HG02798 (cell line): ENCODE results near the gene ATP9A.

Source experiments
- ATAC-seq: cut with Tn5 transposase; IDR thresholded peaks from one replicate; pipeline ENCODE4 v1.9.1; 2021; ENCODE audit warnings: mild to moderate bottlenecking; ENCODE audit not compliant: unreplicated experiment, poor library complexity

The ATP9A gene

DNA sequence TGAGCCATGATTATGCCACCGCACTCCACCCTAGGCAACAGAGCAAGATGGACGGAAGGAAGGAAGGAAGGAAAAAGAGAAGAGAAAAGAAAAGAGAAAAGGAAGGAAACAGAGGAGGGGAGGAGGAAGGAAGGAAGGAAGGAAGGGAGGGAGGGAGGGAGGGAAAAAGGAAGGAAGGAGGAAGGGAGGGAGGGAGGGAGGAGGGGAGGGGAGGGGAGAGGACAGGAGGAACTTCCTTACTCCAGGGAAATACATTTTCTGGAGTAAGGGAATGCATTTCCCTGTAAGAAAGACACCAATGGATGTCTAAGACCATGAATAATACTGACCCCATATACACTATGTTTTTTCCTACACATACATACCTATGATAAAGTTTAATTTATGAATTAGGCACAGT lies 132.5 kb downstream of the ATP9A start:
- no peak for ATAC-seq

DNA sequence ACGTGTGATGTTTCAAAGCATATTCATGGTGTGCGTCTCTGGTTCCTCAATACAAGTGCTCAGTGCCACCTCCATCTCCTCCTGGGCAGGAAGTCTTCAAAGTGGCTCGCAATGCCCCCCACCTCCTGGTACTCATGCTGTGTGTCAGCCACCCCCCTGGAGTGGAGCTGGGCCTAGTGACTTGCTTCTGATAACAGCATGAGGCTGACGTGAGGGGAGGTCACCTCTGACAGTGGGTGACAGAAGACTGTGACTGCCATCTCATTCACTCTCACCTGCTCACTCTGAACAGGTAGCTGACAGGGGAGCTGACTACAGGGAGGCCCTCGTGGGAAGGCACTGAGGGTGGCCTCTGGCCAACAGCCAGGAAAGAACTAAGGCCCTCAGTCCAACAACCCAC lies 133.3 kb downstream of the ATP9A start:
- ATAC-seq, result no peak

DNA sequence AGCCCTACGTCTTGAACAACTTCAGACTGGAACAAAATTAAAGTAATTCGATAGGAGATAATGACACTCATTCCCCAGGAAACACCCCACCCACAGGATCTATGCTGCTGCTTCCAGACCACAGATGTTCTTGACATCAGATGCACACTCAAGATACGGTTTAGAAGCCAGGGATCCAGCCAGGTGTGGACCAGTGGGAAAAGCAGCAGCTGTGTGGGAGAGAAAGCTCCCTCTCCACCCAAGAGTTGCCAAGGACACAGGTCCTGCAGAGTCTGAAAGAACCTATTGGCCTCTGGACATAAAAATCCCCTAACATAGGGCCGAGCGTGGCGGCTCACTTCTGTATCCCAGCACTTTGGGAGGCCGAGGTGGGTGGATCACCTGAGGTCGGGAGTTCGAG lies 133.9 kb downstream of the ATP9A start:
- no peak for ATAC-seq

DNA sequence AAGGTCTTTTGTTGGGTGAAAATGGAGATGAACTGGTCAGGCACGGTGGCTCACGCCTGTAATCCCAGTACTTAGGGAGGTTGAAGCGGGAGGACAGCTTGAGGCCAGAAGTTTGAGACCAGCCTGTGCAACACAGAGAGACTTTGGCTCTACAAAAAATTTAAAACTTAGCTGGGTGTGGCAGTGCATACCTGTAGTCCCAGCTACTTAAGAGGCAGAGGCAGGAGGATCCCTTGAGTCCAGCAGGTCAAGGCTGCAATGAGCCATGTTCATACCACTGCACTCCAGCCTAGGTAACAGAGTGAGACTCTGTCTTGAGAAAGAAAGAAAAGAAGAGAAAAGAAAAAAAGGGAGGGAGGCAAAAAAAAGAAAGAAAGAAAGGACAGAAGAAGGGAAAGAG lies 134.8 kb downstream of the ATP9A start:
- no peak for ATAC-seq

DNA sequence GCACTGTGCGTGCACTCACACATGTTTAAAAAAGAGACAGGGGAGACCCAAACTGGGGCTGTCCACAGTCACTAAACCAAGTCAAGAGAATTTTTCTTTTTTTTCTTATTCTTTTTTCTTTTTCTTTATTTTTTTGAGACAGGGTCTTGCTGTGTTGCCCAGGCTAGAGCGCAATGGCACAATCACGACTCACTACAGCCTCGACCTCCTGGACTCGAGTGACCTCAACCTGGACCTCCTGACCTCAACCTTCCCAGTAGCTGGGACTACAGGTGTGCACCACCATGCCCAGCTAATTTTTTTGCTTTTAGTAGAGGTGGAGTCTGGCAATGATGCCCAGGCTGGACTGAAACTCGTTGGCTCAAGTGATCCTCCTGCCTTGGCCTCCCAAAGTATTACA lies 136.2 kb downstream of the ATP9A start:
- no peak for ATAC-seq

DNA sequence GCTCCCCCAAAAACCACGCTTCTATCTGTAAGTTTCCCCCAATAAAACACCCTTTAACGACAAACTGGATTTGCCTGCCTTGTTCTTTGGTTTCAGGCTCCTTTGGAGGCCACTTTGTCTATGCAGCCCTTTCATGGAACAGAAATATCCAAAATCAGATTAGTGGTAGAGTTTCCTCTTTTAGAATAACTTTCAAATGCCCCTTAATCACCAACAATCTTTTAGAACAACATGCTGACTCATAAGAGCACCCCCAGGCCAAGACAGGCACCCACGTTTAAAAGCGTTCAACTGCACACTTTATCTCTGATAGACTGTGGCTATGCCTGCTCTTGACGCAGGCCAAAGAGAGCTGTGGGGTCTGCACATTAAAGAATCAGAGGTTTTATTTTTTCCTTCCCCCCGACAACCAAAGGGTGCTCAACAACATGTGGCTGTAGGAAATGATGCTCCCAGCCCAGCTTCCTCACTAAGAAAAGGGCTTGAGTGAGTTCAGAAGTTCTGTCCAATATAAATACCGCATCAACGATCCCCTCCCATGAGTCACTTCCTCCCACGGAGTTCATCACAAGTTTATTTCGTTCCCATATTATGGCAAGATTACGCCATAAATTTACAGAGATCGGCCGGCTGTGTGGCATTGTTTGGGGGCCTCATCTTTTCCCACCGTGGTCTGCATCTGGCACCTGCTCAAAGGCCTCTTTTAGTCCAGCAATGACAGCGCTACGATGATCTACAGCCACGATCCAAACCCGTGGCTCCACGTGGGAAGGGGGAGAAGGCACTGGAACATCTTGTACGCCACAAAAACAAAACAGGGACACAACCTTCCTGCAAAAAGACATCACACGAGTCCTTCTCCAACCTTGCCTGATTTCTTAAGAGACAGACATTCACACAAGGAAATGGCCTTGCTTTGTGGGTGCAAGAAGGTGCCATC lies 136.9 kb downstream of the ATP9A start:
- ATAC-seq, result no peak

DNA sequence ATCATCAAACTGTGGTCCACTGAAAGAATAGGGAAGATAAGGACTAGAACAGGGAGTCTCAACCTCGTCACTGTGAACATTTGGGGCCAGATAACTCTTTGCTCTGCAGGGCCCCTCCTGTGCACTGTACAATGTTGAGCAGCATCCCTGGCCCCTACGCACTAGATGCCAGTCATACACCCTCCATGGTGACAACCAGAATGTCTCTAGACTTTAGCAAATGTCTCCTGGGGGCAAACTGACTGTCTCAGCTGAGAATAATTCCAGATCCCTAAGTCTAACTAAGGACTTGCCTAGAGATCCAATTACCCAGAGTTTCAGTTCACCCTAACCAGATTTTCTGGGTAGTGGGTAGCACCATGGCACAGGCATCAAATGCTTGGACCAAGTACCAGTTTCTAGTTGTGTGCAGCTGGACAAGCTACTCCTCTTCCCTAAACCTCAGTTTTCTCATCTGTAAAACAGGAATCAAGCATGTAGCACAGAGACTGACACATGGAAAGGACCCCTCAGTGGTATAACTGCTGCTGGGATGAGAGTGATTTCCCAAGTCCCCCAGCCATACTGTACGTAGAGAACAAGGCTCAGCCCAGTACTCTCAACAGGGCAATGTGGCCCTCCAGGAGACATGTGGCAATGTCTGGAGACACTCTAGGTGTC lies 138.7 kb downstream of the ATP9A start:
- ATAC-seq, result no peak

DNA sequence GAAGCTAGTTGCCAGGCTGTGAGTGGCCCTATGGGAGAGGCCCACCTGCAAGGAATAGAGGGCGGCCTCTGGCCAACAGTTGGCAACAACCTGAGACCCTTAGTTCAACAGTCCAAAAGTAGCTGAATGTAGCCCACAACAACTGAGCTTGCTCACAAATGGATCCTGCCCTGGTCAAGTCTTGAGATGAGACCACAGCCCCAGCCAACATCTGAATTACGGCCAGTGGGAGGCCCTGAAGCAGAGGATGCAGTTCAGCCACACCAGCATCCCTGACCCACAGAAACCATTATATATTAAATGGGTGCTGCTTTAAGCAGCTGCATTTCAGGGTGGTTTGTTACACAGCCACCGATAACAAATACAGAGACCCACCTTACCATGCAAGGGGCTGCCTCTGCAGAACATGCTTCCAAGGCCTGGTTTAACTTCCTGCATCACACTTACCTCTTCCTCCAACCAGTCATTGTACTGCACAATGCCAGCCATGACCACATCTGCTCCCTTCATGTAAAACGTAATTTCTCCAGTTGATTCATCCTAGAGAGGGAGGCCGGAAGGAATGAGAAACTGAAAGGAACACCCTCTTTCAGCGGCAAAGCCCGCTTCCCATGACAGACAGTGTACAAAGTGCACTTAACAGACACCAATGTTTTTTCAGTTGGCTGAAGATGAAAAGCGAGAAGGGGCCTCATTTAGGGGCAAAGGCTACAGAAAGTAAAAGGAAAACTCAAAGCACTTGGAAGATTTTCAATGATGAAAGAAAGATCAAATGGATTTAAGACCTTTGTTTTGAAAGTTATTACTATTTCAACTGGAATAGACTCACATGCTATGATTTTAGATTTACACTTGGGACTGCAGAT lies 139.4 kb downstream of the ATP9A start:
- no peak for ATAC-seq

DNA sequence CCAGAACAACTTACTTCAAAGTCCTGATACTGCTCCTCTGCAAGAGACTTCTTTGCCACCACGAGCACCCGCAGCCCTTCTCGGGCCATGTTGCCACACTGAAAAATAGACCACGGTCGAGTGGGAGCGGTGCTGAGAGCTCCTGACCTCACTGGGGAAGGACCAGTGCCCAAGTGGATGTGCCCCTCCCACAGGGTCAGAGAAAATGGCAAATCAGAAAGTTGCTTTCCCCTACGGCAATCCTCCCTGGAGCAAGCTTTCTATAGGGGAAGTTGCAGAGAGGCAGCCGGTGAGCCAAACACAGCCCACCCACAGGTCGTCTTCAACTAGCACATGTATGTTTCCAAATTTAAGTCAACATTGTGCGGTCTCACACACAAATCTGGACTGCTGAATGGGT lies 140.6 kb downstream of the ATP9A start:
- no peak for ATAC-seq

DNA sequence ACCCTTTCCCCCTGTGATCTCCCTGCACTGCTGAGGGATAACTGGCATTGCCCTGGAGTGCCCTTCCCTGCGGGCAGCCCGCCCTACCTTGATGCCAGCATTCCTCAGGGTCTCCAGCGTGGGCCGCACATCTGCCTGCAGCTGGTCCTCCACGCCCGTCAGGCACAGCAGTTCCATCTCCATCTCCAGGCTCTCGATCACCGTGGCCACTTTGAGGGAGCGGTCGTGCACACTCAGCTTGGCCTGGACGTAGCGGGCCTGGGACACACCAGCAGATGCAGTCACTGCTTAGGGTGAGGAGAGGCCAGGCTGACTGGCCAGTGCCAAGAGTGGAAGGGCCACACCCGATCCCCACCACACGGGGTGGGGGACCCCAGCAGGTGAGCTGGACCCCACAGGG lies 143.1 kb downstream of the ATP9A start:
- ATAC-seq, result no peak

DNA sequence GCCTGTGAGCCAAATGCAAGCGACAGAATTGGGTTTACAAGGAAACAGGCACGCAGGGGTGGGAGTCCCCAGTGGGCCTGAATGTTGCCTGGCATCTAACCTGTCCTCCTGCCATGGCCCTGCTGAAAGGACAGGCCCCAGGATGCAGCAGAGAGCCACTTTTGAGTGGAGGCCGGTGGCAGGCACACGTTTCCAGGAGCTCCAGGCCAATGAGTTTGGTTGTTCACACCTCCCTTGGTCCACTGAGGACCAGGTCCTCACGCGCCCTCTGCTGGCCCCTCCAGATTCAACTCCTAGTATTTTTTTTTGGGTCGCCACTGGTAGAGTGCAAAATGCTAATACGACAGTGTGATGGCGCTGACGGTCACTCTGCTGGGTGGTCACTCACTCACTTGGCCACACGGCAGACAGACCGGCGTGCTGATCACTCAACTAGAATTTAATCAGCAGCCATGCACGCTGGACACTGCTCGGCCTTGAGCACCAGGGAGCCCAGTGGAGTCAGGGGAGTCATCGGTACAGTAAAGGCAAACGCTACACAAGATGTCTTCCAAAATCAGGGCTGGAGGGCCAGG lies 143.9 kb downstream of the ATP9A start:
- no peak for ATAC-seq

DNA sequence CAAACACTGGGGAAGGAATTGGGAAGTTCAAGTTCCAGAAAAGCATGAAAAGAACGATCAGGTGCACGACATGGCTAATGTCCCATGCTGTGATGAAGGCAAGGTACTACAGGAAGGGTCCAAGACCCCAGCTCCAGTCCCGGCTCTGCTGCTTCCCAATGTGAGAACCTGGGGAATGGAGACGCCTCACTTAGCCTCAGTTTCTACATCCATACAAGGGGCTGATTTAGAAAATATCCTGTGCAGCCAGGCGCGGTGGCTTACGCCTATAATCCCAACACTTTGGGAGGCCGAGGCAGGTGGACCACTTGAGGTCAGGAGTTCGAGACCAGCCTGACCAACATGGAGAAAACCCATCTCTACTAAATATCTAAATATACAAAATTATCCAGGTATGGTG lies 144.9 kb downstream of the ATP9A start:
- ATAC-seq, result no peak

DNA sequence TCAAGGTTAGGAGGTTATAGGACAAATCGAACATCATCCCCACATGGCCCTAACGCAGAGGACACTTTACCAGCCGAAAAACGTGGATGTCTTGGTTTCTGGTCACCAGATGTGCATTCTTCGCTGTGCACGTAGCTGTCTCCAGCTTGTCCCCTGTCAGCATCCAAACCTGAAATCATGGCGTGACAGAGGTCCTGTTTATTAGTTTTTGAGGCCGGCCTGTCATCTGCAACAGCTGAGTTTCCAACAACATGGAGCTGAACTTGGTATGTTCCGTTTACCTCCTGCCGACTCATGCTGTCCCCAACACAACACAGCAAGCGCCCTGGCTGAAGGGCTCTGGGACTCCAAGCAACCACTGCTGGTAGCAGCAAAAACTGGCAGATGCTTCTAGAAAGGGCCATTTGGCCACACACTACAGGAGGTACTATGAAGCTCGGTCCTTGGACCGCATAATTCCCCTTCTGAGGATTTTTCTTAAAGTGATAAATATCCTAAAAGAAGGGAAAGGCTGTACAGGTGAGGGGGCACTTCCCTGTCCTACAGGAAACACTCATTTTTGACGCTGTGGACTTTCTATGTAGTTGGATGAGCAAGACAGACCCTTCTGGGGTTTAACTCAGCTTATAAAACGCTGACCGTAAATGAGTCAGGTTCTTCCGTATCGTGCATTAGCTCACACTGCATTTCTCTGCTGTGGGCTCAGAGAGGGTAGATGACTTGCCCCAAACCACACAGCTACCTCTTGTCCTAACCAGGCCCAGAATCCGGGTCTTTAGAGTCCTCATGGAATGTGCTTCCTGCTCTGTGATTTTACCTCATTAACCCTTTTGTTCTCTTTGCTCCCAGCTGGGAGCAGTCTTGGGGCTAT lies 146.0 kb downstream of the ATP9A start:
- no peak for ATAC-seq

DNA sequence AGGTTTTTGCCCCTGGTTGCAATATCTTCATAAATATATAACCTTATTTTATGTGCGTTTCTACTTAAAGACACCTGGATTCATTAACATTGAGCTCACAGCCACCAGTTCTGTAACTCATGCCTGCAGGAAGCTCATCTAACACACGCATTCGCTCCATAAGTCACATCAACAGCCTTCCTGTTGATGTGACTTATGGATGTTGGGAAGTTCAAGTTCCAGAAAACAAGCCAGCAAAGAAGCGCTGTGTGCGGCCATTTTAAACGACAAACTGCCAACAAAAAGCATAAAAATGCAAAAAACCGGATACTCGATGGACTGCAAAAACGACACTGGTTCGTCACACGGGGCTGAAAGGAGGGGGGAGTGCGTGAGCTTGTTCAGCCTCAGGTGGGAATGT lies 147.8 kb downstream of the ATP9A start:
- ATAC-seq, result no peak

DNA sequence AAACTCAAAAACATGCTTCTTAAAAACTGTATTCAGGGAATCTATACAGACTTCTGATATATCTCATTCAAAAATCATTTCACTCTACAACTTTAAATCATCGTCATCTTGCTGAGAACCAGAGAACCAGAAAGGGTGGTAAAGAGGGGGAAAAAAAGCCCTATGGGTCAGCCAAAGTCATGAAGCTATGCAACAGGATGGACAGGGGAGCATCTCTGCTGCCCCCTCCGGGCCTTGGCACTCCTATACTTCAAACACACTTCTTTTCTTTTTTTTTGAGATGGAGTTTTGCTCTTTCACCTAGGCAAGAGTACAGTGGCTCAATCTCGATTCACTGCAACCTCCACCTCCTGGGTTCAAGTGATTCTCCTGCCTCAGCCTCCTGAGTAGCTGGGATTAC lies 152.1 kb downstream of the ATP9A start:
- ATAC-seq, result no peak

DNA sequence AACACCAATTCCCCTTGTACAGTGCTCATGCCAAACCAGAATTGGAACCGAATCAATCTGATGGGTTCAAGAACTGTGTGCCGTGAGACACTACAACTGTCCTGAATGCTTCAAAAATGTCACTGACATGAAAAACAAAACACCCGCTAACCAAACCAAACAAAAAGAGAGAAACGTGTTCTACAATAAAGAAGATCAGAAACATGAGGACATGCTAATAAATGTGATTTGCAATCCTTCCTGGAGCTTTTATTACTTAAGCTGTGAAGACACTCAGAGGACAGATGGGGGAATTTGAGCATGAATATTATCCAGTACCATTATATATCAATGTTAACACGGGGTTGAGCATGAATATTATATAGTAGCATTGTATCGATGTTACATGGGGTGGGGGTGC lies 153.5 kb downstream of the ATP9A start:
- no peak for ATAC-seq

DNA sequence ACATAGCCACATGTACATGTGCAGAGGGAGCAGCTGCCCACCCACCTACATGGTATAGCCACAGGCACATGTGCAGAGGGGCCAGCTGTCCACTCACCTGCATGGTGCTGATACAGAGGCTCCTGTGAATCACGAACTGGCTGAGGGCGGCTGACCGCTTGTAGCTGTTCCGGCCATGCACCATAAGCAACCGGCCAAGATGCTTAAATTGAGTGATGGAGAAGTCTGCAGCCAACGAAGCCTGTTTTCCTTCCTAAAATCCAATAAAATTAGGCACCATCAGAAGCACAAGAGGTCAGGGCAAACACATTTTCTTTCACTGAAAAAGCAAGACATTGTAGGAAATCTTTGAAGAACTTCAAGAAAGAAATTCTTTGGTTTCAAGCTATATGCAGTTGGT lies 154.6 kb downstream of the ATP9A start:
- ATAC-seq, result no peak

DNA sequence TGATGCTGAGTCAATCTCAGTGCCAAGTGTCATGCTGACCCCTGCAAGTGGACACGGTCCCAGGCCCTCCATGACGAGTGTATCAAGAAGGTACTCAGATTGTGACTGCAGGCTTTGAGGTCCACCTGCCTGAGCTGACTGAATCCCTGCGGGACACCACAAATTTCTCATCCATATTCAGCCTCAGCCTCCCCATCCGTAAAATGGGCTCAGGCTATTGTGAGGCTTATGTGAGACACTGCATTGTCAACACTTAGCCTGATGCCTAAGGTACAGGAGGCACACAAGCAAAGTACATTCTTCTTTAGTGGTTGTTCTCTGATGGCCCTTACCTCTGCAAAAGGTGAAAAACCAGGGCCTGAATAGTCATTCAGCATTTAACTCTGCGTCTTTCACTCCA lies 155.3 kb downstream of the ATP9A start:
- no peak for ATAC-seq

DNA sequence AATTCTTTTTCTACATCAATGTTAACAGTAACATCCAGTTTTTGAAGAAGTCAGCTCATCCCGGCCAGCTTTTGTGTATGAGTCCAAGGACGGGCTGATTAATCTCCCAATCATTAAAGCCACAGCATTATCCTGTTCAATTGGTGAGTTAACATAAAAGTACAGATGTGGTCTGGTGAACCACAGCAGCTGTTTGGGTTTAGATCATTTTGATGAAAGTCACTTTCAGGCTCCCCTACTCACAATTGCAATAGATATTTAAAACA lies 156.6 kb downstream of the ATP9A start:
- no peak for ATAC-seq
